H1 (cell line): ENCODE data around the gene TMTC2. TPM values are rescaled to one million over a fixed set of nuclear protein-coding genes. Genes with fewer than 3 reads are reported as not detected.

Experiments
- CTCF ChIA-PET: fragments of 300-600 bp; sonication (Branson Sonifier 250); formaldehyde crosslinking; loops from one replicate; lab custom pipeline; 2021; ENCODE audit not compliant: partially characterized antibody; lab: Charles Lee
- POLR2A ChIA-PET: fragments of 300-600 bp; sonication (Branson Sonifier 250); formaldehyde crosslinking; loops from one replicate; lab custom pipeline; 2021; ENCODE audit warnings: inconsistent platforms; ENCODE audit not compliant: partially characterized antibody; lab: Charles Lee
- DNase-seq, 2 experiments: peaks; one replicate each; pipeline versions ENCODE4 v3.0.0 to v3.0.0-alpha.2; 2010 to 2022; ENCODE audit warnings: low spot score in 2 of 2, low read depth in 1 of 2, mixed read lengths in 1 of 2
- FAIRE-seq: peaks from 2 replicates; lab custom pipeline; 2011; peaks lifted over from hg19 to GRCh38; lab: Jason Lieb, UNC
- H2AFZ ChIP-seq: 2 replicates; pipeline ENCODE4 v1.8.1; 2012; ENCODE audit warnings: low read length, inconsistent platforms
- H2AK5ac ChIP-seq: 2 replicates; pipeline ENCODE4 v1.6.1; 2013; ENCODE audit warnings: low read depth, low read length
- H2BK120ac ChIP-seq: replicated peaks from 2 replicates; pipeline ENCODE3; 2013; ENCODE audit warnings: low read depth, low read length, inconsistent platforms
- H2BK12ac ChIP-seq: 2 replicates; pipeline ENCODE4 v1.6.1; 2013; ENCODE audit warnings: low read depth, low read length
- H2BK15ac ChIP-seq: 2 replicates; pipeline ENCODE4 v1.6.1; 2013; ENCODE audit warnings: low read length
- H2BK20ac ChIP-seq: 2 replicates; pipeline ENCODE4 v1.6.1; 2013; ENCODE audit warnings: low read length
- H2BK5ac ChIP-seq: 2 replicates; pipeline ENCODE4 v1.6.1; 2013; ENCODE audit warnings: low read depth, low read length
- H3K14ac ChIP-seq: 2 replicates; pipeline ENCODE4 v1.6.1; 2013; ENCODE audit warnings: inconsistent platforms; ENCODE audit not compliant: insufficient read length
- H3K18ac ChIP-seq: 2 replicates; pipeline ENCODE4 v1.6.1; 2013; ENCODE audit warnings: low read length; ENCODE audit errors: extremely low read depth
- H3K23ac ChIP-seq: 2 replicates; pipeline ENCODE4 v1.6.1; 2013; ENCODE audit warnings: inconsistent platforms; ENCODE audit not compliant: insufficient read length
- H3K23me2 ChIP-seq: 2 replicates; pipeline ENCODE4 v1.6.1; 2013; ENCODE audit warnings: low read depth, low read length
- H3K27ac ChIP-seq: 2 replicates; pipeline ENCODE4 v1.6.1; 2011; ENCODE audit warnings: low read depth, low read length, inconsistent platforms
- H3K27me3 ChIP-seq, 4 experiments: replicated peaks in 1 of 4; 1 replicate in 1 of 4; 2 replicates in 3 of 4; pipeline versions ENCODE4 v1.6.1 to v1.8.1; 2011 to 2013; ENCODE audit warnings: low read length in 3 of 4, mild to moderate bottlenecking in 3 of 4, inconsistent platforms in 2 of 4, mixed read lengths in 2 of 4, moderate library complexity in 1 of 4; ENCODE audit not compliant: control insufficient read depth in 3 of 4, insufficient read depth in 3 of 4; ENCODE audit errors: extremely low read depth in 1 of 4
- H3K36me3 ChIP-seq, 4 experiments: 2 replicates each; pipeline versions ENCODE4 v1.6.1 to v1.8.1; 2011 to 2013; ENCODE audit warnings: mild to moderate bottlenecking in 4 of 4, low read length in 3 of 4, moderate library complexity in 2 of 4, control low read depth in 1 of 4, inconsistent platforms in 1 of 4; ENCODE audit not compliant: insufficient read depth in 4 of 4, control insufficient read depth in 2 of 4
- H3K4ac ChIP-seq: replicated peaks from 2 replicates; pipeline ENCODE3; 2013; ENCODE audit warnings: low read length, low read depth, mixed read lengths, inconsistent platforms; ENCODE audit not compliant: insufficient read length
- H3K4me1 ChIP-seq, 4 experiments: replicated peaks in 1 of 4; 1 replicate in 1 of 4; 2 replicates in 3 of 4; pipeline versions ENCODE4 v1.6.1 to v1.8.1; 2011 to 2013; ENCODE audit warnings: low read length in 3 of 4, inconsistent platforms in 2 of 4, mixed read lengths in 1 of 4; ENCODE audit not compliant: insufficient read depth in 4 of 4, control insufficient read depth in 3 of 4
- H3K4me2 ChIP-seq, 2 experiments: 2 replicates each; pipeline versions ENCODE4 v1.6.1 to v1.8.1; 2011 to 2013; ENCODE audit warnings: low read depth in 2 of 2, low read length in 2 of 2, control low read depth in 1 of 2, inconsistent platforms in 1 of 2, mild to moderate bottlenecking in 1 of 2; ENCODE audit not compliant: insufficient read depth in 1 of 2
- H3K4me3 ChIP-seq, 4 experiments: fragments of 200-600, 300-600 bp in 1 of 4; sonication (generic), shearing (Covaris generic), sonication (Bioruptor Twin) in 1 of 4; 2 replicates each; pipeline versions ENCODE4 v1.5.1 to v1.8.1; 2011 to 2016; ENCODE audit warnings: low read length in 4 of 4, low read depth in 3 of 4, control low read depth in 2 of 4, inconsistent platforms in 2 of 4, mild to moderate bottlenecking in 2 of 4, mixed read lengths in 1 of 4, moderate library complexity in 1 of 4; ENCODE audit not compliant: insufficient read depth in 2 of 4; ENCODE audit errors: extremely low read depth in 1 of 4
- H3K56ac ChIP-seq: replicated peaks from 2 replicates; pipeline ENCODE3; 2013; ENCODE audit warnings: low read depth, mild to moderate bottlenecking, mixed read lengths, low read length, inconsistent platforms; ENCODE audit not compliant: insufficient read length
- H3K79me1 ChIP-seq: 2 replicates; pipeline ENCODE4 v1.6.1; 2013; ENCODE audit warnings: low read depth, low read length, control low read depth
- H3K79me2 ChIP-seq, 2 experiments: 2 replicates each; pipeline versions ENCODE4 v1.6.1 to v1.8.1; 2012 to 2013; ENCODE audit warnings: low read length in 2 of 2, mild to moderate bottlenecking in 2 of 2, inconsistent platforms in 1 of 2; ENCODE audit not compliant: insufficient read depth in 2 of 2, control insufficient read depth in 1 of 2
- H3K9ac ChIP-seq, 4 experiments: replicated peaks in 1 of 4; 1 replicate in 1 of 4; 2 replicates in 3 of 4; pipeline versions ENCODE4 v1.6.1 to v1.8.1; 2011 to 2013; ENCODE audit warnings: low read depth in 3 of 4, low read length in 3 of 4, control low read depth in 2 of 4, mild to moderate bottlenecking in 2 of 4, moderate library complexity in 2 of 4, inconsistent platforms in 1 of 4; ENCODE audit errors: extremely low read depth in 1 of 4
- H3K9me3 ChIP-seq, 2 experiments: 2 replicates each; pipeline versions ENCODE4 v1.6.1 to v1.8.1; 2012 to 2013; ENCODE audit warnings: mild to moderate bottlenecking in 2 of 2, moderate library complexity in 2 of 2, control low read depth in 1 of 2, inconsistent platforms in 1 of 2, low read depth in 1 of 2, low read length in 1 of 2, mixed read lengths in 1 of 2; ENCODE audit not compliant: insufficient read depth in 2 of 2
- H4K20me1 ChIP-seq, 2 experiments: replicated peaks in 1 of 2; 2 replicates each; pipeline versions ENCODE3 to v1.8.1; 2011 to 2013; ENCODE audit warnings: inconsistent platforms in 2 of 2, low read length in 2 of 2, mild to moderate bottlenecking in 1 of 2; ENCODE audit not compliant: insufficient read depth in 2 of 2, control insufficient read depth in 1 of 2
- H4K5ac ChIP-seq: 2 replicates; pipeline ENCODE4 v1.6.1; 2013; ENCODE audit warnings: low read length, low read depth, mixed read lengths, inconsistent platforms; ENCODE audit not compliant: insufficient read length
- H4K8ac ChIP-seq: 2 replicates; pipeline ENCODE4 v1.8.0; 2013; ENCODE audit warnings: mild to moderate bottlenecking, moderate library complexity, low read length, inconsistent platforms; ENCODE audit not compliant: insufficient read depth; ENCODE audit errors: extremely low read depth
- H4K91ac ChIP-seq: replicated peaks from 2 replicates; pipeline ENCODE3; 2013; ENCODE audit warnings: low read length, mixed read lengths, inconsistent platforms; ENCODE audit not compliant: insufficient read length
- BACH1 ChIP-seq: IDR thresholded peaks from 2 replicates; pipeline ENCODE4 v1.6.1; 2012; ENCODE audit warnings: low read length, improper control_type of control experiment
- E2F6 ChIP-seq: IDR thresholded peaks from 2 replicates; pipeline ENCODE4 v1.6.1; 2012; ENCODE audit warnings: inconsistent platforms
- GTF2F1 ChIP-seq: IDR thresholded peaks from 2 replicates; pipeline ENCODE4 v1.6.1; 2012; ENCODE audit warnings: low read depth, low read length, improper control_type of control experiment, borderline replicate concordance
- JUN ChIP-seq: IDR thresholded peaks from 2 replicates; pipeline ENCODE4 v1.6.1; 2011; ENCODE audit warnings: low read depth, mild to moderate bottlenecking, improper control_type of control experiment, low read length
- KDM1A ChIP-seq: fragments of 200-600, 300-600 bp; sonication (generic); IDR thresholded peaks from 2 replicates; pipeline ENCODE4 v1.7.1; 2016; ENCODE audit warnings: mild to moderate bottlenecking, low read length, borderline replicate concordance
- PHF8 ChIP-seq: fragments of 200-600 bp; sonication (generic); conservative IDR thresholded peaks from 2 replicates; pipeline ENCODE4 v1.7.1; 2012; ENCODE audit warnings: low read depth, mild to moderate bottlenecking, inconsistent platforms, low read length, moderate library complexity
- RBBP5 ChIP-seq: IDR thresholded peaks from 2 replicates; pipeline ENCODE4 v1.7.1; 2012; ENCODE audit warnings: low read depth, mild to moderate bottlenecking, inconsistent platforms, low read length, moderate library complexity, borderline replicate concordance
- RXRA ChIP-seq: IDR thresholded peaks from 2 replicates; pipeline ENCODE4 v1.6.1; 2011; ENCODE audit warnings: low read depth, mild to moderate bottlenecking, low read length, moderate library complexity; ENCODE audit not compliant: insufficient read depth
- TCF12 ChIP-seq: IDR thresholded peaks from 2 replicates; pipeline ENCODE4 v1.6.1; 2011; ENCODE audit warnings: low read depth, mild to moderate bottlenecking, low read length
- WGBS, 2 experiments: shearing (Covaris generic) in 1 of 2; methylation state at CpG; one replicate each; pipeline versions ENCODE4 v1.1.6 to v1.1.7; 2013 to 2015; ENCODE audit warnings: low lambda C conversion rate in 2 of 2, mixed read lengths in 2 of 2, inconsistent platforms in 1 of 2, low coverage in 1 of 2, missing lambda C conversion rate in 1 of 2; ENCODE audit not compliant: insufficient replicate concordance in 2 of 2, insufficient coverage in 1 of 2, insufficient read length in 1 of 2; ENCODE audit errors: extremely low coverage in 1 of 2, missing lambda C conversion rate in 1 of 2; 5-methylcytosine and 5-hydroxymethylcytosine counted together
- polyA plus RNA-seq, 7 experiments: library from polyadenylated mRNA; depleted of rRNA in 3 of 7; stranded (reverse) in 5 of 7; unstranded in 2 of 7; fragments of >200 nt in 5 of 7; fragments of 200-250 nt in 2 of 7; gene quantifications; 1 replicate in 5 of 7; 2 replicates in 1 of 7; 4 replicates in 1 of 7; pipeline versions ENCODE4 v1.2.1 to v1.2.3, GENCODE V29; 2011 to 2013; ENCODE audit warnings: missing spikeins in 2 of 7, mixed read lengths in 2 of 7
- total RNA-seq: library from RNA; stranded (reverse); fragmentation: NEBNext Ultra II Directional; extraction: Animal tissue kit (Norgen Biotek cat#: 25700); gene quantifications from 2 replicates; pipeline ENCODE4 v1.2.1, GENCODE V29; 2021
- TF ChIP-seq, protein P1 (sequence below): IDR thresholded peaks from 2 replicates; pipeline ENCODE4 v1.6.1; 2012; ENCODE audit warnings: inconsistent platforms

The TMTC2 gene
- total and polyA plus RNA-seq, 2 of the 8 experiments (the other 6 are each of a cell fraction or from before 2014, with no cell fraction given): 2.3 to 3.9 TPM

DNA sequence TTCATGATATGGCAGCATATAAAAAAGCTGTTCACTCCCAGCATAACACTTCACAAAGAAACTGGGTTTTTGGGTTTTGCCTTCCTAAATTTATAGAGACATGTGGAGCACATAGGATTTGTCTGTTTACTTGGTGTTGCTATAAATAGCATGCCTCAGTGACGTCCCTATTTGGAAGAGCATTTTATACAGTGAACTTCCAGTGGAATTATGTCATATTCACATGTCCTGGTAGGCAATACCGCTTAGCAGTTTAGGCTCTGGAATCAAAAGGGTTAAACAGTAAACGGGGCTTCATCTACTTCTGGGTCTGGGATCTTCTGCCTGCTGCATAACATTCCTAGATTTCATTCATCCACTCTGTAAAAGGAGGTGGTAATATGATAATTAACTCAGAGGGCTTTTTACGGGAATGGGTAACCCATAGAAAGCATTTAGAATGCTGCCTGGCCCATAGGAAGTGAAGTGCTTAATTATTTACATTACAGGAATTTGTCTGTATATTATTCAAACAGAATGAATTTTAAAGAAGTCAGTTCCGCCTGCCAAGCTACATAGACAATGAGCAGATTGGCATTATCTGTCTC, 396.1 kb downstream of the TMTC2 start:
- 60% methylated on average over 5 of the region's 5 CpGs; no CpG with 5 or more reads in 1 of the 2 experiments for WGBS, 2 experiments
- Histone ChIP-seq H3K27me3 (no peaks in the 10 kb centered on the region), H3K9me3 (peaks cover 0 to 4% of the 10 kb centered on the region in 2 experiments; a peak in 1 of 4 replicates), H4K91ac (no peak overlapping the region), H3K14ac (no peak overlapping the region), H3K79me1 (no peaks in the 10 kb centered on the region), H2AFZ (no peak overlapping the region), H2AK5ac (no peak overlapping the region), H3K4me2 (no peak overlapping the region), H3K27ac (no peak overlapping the region), H3K9ac (no peak overlapping the region), H3K23me2 (no peaks in the 10 kb centered on the region), H3K79me2 (no peaks in the 10 kb centered on the region), H2BK15ac (no peak overlapping the region), H2BK20ac (no peak overlapping the region)
- CTCF ChIA-PET: interaction anchor here (1.2 kb wide), 1 partner anchor 8 kb away, joined by 3 read pairs; no protein-coding TSS in a partner anchor
- no peak for TF ChIP-seq PHF8
- TF ChIP-seq, protein P1, sequence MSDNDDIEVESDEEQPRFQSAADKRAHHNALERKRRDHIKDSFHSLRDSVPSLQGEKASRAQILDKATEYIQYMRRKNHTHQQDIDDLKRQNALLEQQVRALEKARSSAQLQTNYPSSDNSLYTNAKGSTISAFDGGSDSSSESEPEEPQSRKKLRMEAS: no peak
- TF ChIP-seq GTF2F1: no peak
- no peak for TF ChIP-seq TCF12
- no peak for TF ChIP-seq RXRA
- no peak for TF ChIP-seq RBBP5
- no peak for TF ChIP-seq E2F6
- TF ChIP-seq JUN: no peak
- TF ChIP-seq BACH1: no peak
- TF ChIP-seq KDM1A: no peak
- TF ChIP-seq, all 59 proteins: peak for 0
- H4K8ac ChIP-seq: no peak overlapping the region
- no peak overlapping the region for H3K18ac ChIP-seq
- peaks cover 0 to 5% (median 1%) of the 10 kb centered on the region in 4 experiments; a peak in 2 of 7 replicates for H3K4me1 ChIP-seq
- no peak overlapping the region for H3K4ac ChIP-seq
- no peaks in the 10 kb centered on the region for H4K20me1 ChIP-seq
- no peak overlapping the region for H4K5ac ChIP-seq
- H3K4me3 ChIP-seq: no peak overlapping the region
- H2BK12ac ChIP-seq: no peak overlapping the region
- no peak overlapping the region for H2BK120ac ChIP-seq
- H3K36me3 ChIP-seq: no peaks in the 10 kb centered on the region; a peak in 1 of 8 replicates
- POLR2A ChIA-PET: no interaction called here
- H3K23ac ChIP-seq: no peak overlapping the region
- DNase-seq: no peak
- H3K56ac ChIP-seq: no peak overlapping the region
- H2BK5ac ChIP-seq: no peak overlapping the region
- FAIRE-seq: no peak
